Kidney (tissue), 14 donors: ENCODE results near the gene ADAMTS10. TPM values are rescaled to one million over a fixed set of nuclear protein-coding genes. Genes with fewer than 3 reads are reported as not detected.

Experiments
- DNase-seq, 5 donors: peaks; one replicate each; pipeline ENCODE4 v3.0.0-alpha.2; 2013 to 2020
- FAIRE-seq: peaks from 2 replicates; lab custom pipeline; 2012; peaks lifted over from hg19 to GRCh38; lab: Jason Lieb, UNC
- H3K27ac ChIP-seq, 2 donors: one replicate each; pipeline ENCODE4 v1.7.0; 2013; ENCODE audit warnings: low read depth in 2 of 2, low read length in 2 of 2, inconsistent platforms in 1 of 2
- H3K27me3 ChIP-seq: one replicate; pipeline ENCODE4 v1.7.1; 2013; ENCODE audit warnings: low read length, inconsistent platforms; ENCODE audit not compliant: control insufficient read depth, insufficient read depth
- H3K36me3 ChIP-seq, 3 donors: one replicate each; pipeline versions ENCODE4 v1.7.0 to v1.7.1; 2013; ENCODE audit warnings: low read length in 3 of 3, control low read depth in 1 of 3, inconsistent platforms in 1 of 3; ENCODE audit not compliant: insufficient read depth in 3 of 3, control insufficient read depth in 2 of 3
- H3K4me1 ChIP-seq, 3 donors: one replicate each; pipeline versions ENCODE4 v1.7.0 to v1.7.1; 2013; ENCODE audit warnings: low read length in 3 of 3, inconsistent platforms in 1 of 3, low read depth in 1 of 3; ENCODE audit not compliant: control insufficient read depth in 2 of 3, insufficient read depth in 2 of 3
- H3K4me3 ChIP-seq, 3 donors: one replicate each; pipeline versions ENCODE4 v1.7.0 to v1.8.1; 2013; ENCODE audit warnings: low read length in 3 of 3, control low read depth in 1 of 3, inconsistent platforms in 1 of 3
- H3K9ac ChIP-seq, 3 donors: one replicate each; pipeline versions ENCODE4 v1.7.0 to v1.7.1; 2013; ENCODE audit warnings: low read length in 3 of 3, control low read depth in 1 of 3, inconsistent platforms in 1 of 3
- H3K9me3 ChIP-seq, 3 donors: one replicate each; pipeline versions ENCODE4 v1.7.0 to v1.7.1; 2013; ENCODE audit warnings: low read length in 3 of 3, control low read depth in 1 of 3, inconsistent platforms in 1 of 3; ENCODE audit not compliant: control insufficient read depth in 2 of 3, insufficient read depth in 1 of 3
- intact Hi-C: fragments of 100-400 bp; cut with DNase I; formaldehyde crosslinking; loops from one replicate; pipeline ENCODE4 v1.11.1; 2022
- polyA plus RNA-seq: library from polyadenylated mRNA; stranded (reverse); fragments of 350-450 nt; fragmentation: Illumina TruSeq; extraction: RNeasy Lipid Tissue Mini Kit (QIAGEN cat#74804); gene quantifications from one replicate; pipeline ENCODE4 v1.2.3, GENCODE V29; 2014; ENCODE audit warnings: low read depth, low replicate concordance; ENCODE audit not compliant: insufficient read depth
- total RNA-seq: library from RNA; stranded (reverse); fragmentation: NEBNext Ultra II Directional; extraction: Animal tissue kit (Norgen Biotek cat#: 25700); gene quantifications from one replicate; pipeline ENCODE4 v1.2.1, GENCODE V29; 2021
- TF ChIP-seq, protein P1 (sequence below): IDR thresholded peaks from 3 replicates; pipeline ENCODE4 v1.5.1; 2012; ENCODE audit warnings: mild to moderate bottlenecking, moderate library complexity, borderline replicate concordance; ENCODE audit not compliant: insufficient read depth; ENCODE audit errors: extremely low read depth
- donor health status: control.
- donor health status: control.
- donor health status: control.
- donor health status: control.
- donor health status: control.
- donor health status: DM: yes; HTN: yes; CAD: no.
- donor health status: Normal renal cell carcinoma (clear cell type).

ADAMTS10 gene
- total and polyA plus RNA-seq, 2 donors from 2014 or later = 8.9 to 48.8 TPM

DNA sequence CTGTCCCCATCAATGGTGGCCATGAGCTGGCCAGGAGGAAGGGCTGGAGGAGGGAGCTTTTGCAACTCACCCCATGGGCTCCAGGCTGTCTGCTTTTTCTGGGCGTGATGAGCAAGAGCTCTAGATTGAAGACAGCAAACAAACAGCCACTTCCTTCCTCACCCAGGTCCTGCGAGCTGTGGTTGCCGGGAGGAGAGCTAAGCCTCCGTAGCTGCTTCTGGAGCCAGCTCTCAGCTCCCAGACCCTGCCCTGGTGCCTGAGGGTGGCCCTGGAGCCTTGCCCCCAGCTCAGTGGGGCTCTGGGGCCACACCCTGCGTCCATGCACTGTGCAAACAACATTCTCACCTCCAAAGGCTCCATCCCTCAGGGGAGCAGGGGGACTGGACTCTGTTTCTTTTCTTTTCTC lies 39.5 kb downstream of the ADAMTS10 start:
- no peaks in the 10 kb centered on the region for H3K4me1 ChIP-seq
- H3K9ac ChIP-seq = no peak overlapping the region
- no peak overlapping the region for H3K27ac ChIP-seq
- no peaks in the 10 kb centered on the region for H3K9me3 ChIP-seq
- FAIRE-seq = no peak
- H3K36me3 ChIP-seq = no peaks in the 10 kb centered on the region
- intact Hi-C loops = no loop called here
- H3K27me3 ChIP-seq = no peaks in the 10 kb centered on the region
- no peak for DNase-seq
- TF ChIP-seq, protein P1, sequence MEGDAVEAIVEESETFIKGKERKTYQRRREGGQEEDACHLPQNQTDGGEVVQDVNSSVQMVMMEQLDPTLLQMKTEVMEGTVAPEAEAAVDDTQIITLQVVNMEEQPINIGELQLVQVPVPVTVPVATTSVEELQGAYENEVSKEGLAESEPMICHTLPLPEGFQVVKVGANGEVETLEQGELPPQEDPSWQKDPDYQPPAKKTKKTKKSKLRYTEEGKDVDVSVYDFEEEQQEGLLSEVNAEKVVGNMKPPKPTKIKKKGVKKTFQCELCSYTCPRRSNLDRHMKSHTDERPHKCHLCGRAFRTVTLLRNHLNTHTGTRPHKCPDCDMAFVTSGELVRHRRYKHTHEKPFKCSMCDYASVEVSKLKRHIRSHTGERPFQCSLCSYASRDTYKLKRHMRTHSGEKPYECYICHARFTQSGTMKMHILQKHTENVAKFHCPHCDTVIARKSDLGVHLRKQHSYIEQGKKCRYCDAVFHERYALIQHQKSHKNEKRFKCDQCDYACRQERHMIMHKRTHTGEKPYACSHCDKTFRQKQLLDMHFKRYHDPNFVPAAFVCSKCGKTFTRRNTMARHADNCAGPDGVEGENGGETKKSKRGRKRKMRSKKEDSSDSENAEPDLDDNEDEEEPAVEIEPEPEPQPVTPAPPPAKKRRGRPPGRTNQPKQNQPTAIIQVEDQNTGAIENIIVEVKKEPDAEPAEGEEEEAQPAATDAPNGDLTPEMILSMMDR = no peak
- no peak overlapping the region for H3K4me3 ChIP-seq

DNA sequence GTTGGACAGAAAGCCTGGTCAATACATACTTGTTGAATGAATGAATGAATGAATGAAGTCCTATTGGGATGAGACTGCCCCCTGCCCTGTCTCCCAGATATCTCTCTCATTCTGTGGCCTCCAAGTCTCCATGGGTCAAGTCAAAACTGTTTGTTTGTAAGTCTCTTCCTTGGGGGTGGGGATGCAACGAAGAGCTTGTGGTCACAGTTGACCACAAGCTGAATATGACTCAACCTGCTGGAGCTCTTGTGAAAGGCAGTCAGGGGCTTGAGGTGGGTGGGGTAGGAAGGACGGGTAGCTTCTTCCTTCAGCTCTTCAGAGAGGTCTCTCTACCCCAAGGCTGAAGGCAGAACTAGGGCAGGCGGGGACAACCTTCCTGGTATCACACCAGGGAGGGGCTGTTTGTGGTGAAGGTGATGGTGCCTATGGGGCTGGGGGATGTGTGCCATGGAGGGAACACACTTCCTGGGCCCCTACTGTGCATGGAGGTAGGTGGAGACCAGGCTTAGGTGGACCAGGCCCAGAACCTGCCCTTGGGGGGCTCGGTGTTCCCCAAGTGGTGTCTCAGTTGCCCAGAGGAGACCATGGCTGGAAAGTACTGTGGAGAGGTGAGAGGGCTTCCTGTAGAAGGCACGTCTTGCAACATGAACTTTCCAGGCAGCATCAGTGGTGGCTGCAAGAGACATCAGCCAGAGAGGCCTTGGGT lies 41.3 kb downstream of the ADAMTS10 start:
- H3K4me1 ChIP-seq = no peaks in the 10 kb centered on the region
- H3K36me3 ChIP-seq = no peaks in the 10 kb centered on the region
- no peaks in the 10 kb centered on the region for H3K9me3 ChIP-seq
- H3K27ac ChIP-seq = no peak overlapping the region
- TF ChIP-seq, protein P1 = no peak
- H3K27me3 ChIP-seq = no peaks in the 10 kb centered on the region
- no peak for FAIRE-seq
- DNase-seq = no peak
- no peak overlapping the region for H3K9ac ChIP-seq
- no peak overlapping the region for H3K4me3 ChIP-seq
- intact Hi-C loops = no loop called here

DNA sequence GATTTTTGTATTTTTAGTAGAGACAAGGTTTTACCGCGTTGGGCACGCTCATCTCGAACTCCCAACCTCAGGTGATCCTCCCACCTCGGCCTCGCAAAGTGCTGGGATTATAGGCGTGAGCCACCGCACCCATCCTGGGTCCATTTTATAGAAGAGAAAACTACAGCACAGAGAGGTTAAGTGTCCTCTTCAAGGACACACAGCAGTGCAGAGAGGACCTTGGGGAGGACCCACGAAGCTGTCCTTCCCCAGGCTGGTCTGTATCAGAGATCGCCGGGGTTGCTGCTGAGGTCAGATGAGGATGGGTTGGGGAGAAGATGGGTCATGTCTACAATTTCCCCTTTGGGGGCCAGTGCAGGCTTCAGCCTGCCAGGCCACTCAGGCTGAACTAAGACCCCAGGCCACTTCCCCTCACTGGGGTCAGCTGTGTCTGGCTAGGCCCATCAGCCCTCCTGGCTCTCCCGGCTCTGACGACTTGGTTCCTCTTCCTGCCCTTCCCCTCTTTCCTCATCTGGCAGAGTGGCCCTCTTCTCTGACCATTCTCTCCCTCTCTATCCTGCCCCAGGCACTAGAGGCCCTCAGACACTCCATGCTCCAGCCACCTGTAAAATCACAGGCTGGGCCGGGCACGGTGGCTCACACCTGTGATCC lies 42.9 kb downstream of the ADAMTS10 start:
- Histone ChIP-seq H3K4me1 (no peaks in the 10 kb centered on the region), H3K27ac (no peak overlapping the region)
- DNase-seq = no peak

More for the DNA sequence above, 42.9 kb downstream of the ADAMTS10 start:
- Histone ChIP-seq H3K36me3 (no peaks in the 10 kb centered on the region), H3K9me3 (no peaks in the 10 kb centered on the region), H3K27me3 (no peaks in the 10 kb centered on the region), H3K9ac (no peak overlapping the region), H3K4me3 (no peak overlapping the region)
- no peak for FAIRE-seq
- intact Hi-C loops = no loop called here
- TF ChIP-seq, protein P1 = no peak
